PC-9 (cell line): Measurements from ENCODE around the gene LRCOL1.

Experiments
- EZH2 ChIP-seq: fragments of 200-600 bp; sonication (generic); IDR thresholded peaks from 2 replicates; pipeline ENCODE4 v1.8.0; 2017; ENCODE audit warnings: antibody characterized with exemption, low read depth
- TF ChIP-seq, protein P1 (sequence below): fragments of 200-600 bp; sonication (generic); conservative IDR thresholded peaks from 2 replicates; pipeline ENCODE4 v1.6.1; 2017; ENCODE audit warnings: mixed run types, antibody characterized with exemption, mild to moderate bottlenecking, moderate library complexity

DNA sequence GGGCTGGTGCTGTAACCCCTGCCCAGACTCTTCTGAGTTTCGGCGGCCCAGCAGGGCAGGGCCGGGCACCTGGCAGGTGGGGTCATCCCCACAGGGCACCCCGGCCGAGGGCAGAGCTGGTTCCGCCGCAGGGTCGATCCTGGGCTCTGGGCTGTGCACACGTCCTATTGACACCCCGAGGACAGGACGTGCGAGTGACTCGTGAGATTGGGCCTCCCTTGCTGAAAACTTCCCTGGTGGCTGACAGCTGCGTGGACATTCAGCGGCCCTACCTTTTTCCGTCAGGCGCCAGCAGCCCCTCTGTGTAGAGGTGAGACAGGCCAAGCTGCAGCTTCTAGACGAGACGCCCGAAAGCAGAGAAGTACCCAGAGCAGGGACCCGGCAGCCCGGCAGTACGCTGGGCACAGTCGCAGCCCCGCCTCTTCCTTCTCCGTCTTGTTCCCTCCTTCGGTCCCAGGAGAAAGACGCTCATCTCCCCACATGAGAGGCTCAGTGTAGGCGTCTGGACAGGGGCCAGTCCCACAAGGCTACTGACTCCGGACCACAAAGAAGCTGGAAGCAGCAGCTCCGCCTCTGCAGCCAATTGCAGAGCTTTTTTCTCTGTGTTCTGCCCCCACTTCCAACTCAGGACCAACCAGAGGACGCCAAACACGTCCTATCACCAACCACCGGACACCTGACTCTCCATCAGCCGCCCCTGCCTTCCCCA lies at the start of gene LRCOL1:
- TF ChIP-seq, protein P1, sequence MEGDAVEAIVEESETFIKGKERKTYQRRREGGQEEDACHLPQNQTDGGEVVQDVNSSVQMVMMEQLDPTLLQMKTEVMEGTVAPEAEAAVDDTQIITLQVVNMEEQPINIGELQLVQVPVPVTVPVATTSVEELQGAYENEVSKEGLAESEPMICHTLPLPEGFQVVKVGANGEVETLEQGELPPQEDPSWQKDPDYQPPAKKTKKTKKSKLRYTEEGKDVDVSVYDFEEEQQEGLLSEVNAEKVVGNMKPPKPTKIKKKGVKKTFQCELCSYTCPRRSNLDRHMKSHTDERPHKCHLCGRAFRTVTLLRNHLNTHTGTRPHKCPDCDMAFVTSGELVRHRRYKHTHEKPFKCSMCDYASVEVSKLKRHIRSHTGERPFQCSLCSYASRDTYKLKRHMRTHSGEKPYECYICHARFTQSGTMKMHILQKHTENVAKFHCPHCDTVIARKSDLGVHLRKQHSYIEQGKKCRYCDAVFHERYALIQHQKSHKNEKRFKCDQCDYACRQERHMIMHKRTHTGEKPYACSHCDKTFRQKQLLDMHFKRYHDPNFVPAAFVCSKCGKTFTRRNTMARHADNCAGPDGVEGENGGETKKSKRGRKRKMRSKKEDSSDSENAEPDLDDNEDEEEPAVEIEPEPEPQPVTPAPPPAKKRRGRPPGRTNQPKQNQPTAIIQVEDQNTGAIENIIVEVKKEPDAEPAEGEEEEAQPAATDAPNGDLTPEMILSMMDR, result no peak
- no peak for TF ChIP-seq EZH2
